GM12878 (cell line): ENCODE results near the gene NDUFA9. TPM values are rescaled to one million over a fixed set of nuclear protein-coding genes. Genes with fewer than 3 reads are reported as not detected.

Experiments
- ATAC-seq: fragments of 200-7000 bp; cut with Tn5 transposase; 3 replicates; pipeline ENCODE4 v1.9.1; 2020; ENCODE audit warnings: mild to moderate bottlenecking, moderate library complexity
- BruUV-seq: library from RNA; stranded (reverse); fragments of 400-500 nt; replicated peaks from 2 replicates; lab custom pipeline; 2021; lab: Mats Ljungman, UMichigan
- CTCF ChIA-PET: fragments of 300-600 bp; sonication (Branson Sonifier 250); formaldehyde crosslinking; extraction: SDS; loops from one replicate; lab custom pipeline; 2021; ENCODE audit warnings: inconsistent platforms; lab: Yijun Ruan, JAX
- POLR2A ChIA-PET: fragments of 350-600 bp; formaldehyde crosslinking; extraction: SDS; loops from one replicate; lab custom pipeline; 2021; ENCODE audit warnings: inconsistent platforms; lab: Charles Lee
- RAD21 ChIA-PET: fragments of 300-600 bp; sonication (Branson Sonifier 250); formaldehyde crosslinking; loops from one replicate; lab custom pipeline; 2023; ENCODE audit warnings: antibody characterized with exemption; ENCODE audit not compliant: unreplicated experiment; lab: Charles Lee
- SMC1A ChIA-PET: fragments of 300-600 bp; sonication (Branson Sonifier 250); formaldehyde crosslinking; loops from one replicate; lab custom pipeline; 2023; ENCODE audit not compliant: unreplicated experiment, uncharacterized antibody; lab: Charles Lee
- DNase-seq: peaks from one replicate; pipeline ENCODE4 v3.0.0-alpha.2; 2011; ENCODE audit warnings: low read depth, low spot score
- FAIRE-seq: peaks from 3 replicates; lab custom pipeline; 2011; peaks lifted over from hg19 to GRCh38; lab: Jason Lieb, UNC
- H2AFZ ChIP-seq: 2 replicates; pipeline ENCODE4 v1.6.0; 2011; ENCODE audit warnings: low read depth, low read length, control low read depth; ENCODE audit not compliant: control insufficient read depth
- H3K27ac ChIP-seq: 2 replicates; pipeline ENCODE4 v1.5.1; 2011; ENCODE audit warnings: control low read depth; ENCODE audit not compliant: control insufficient read depth, insufficient read depth
- H3K27me3 ChIP-seq, 2 experiments: replicated peaks in 1 of 2; 2 replicates each; pipeline versions ENCODE4 v1.6.0 to v1.6.1; 2011; ENCODE audit warnings: low read length in 1 of 2; ENCODE audit not compliant: control insufficient read depth in 2 of 2, insufficient read depth in 2 of 2
- H3K36me3 ChIP-seq, 2 experiments: 2 replicates each; pipeline ENCODE4 v1.5.1; 2011; ENCODE audit warnings: low read length in 1 of 2; ENCODE audit not compliant: control insufficient read depth in 2 of 2, insufficient read depth in 2 of 2
- H3K4me1 ChIP-seq: 2 replicates; pipeline ENCODE4 v1.6.1; 2011; ENCODE audit warnings: mild to moderate bottlenecking, low read length, moderate library complexity, mixed read lengths; ENCODE audit not compliant: control insufficient read depth, insufficient read depth
- H3K4me2 ChIP-seq: 2 replicates; pipeline ENCODE4 v1.6.0; 2011; ENCODE audit warnings: control low read depth; ENCODE audit not compliant: control insufficient read depth, insufficient read depth
- H3K4me3 ChIP-seq: fragments of 200-600 bp; sonication (generic); 2 replicates; pipeline ENCODE4 v1.5.1; 2016
- H3K79me2 ChIP-seq: 2 replicates; pipeline ENCODE4 v1.6.0; 2011; ENCODE audit warnings: low read length; ENCODE audit not compliant: control insufficient read depth, insufficient read depth
- H3K9ac ChIP-seq: 2 replicates; pipeline ENCODE4 v1.8.0; 2011; ENCODE audit warnings: low read length, control low read depth, mixed read lengths; ENCODE audit not compliant: control insufficient read depth, insufficient read depth
- H3K9me3 ChIP-seq: replicated peaks from 3 replicates; pipeline ENCODE4 v1.5.1; 2011; ENCODE audit warnings: mild to moderate bottlenecking, low read length; ENCODE audit not compliant: control insufficient read depth, insufficient read depth
- H4K20me1 ChIP-seq: 2 replicates; pipeline ENCODE4 v1.6.0; 2011; ENCODE audit not compliant: control insufficient read depth, insufficient read depth
- ASH2L ChIP-seq: fragments of 300-600, 200-600 bp; sonication (generic); IDR thresholded peaks from 2 replicates; pipeline ENCODE4 v1.6.1; 2017; ENCODE audit warnings: low read depth, mild to moderate bottlenecking, borderline replicate concordance
- E2F8 ChIP-seq: fragments of 450-650 bp; IDR thresholded peaks from 2 replicates; pipeline ENCODE4 v1.6.1; 2018; ENCODE audit warnings: mild to moderate bottlenecking, low read depth, moderate library complexity; ENCODE audit not compliant: partially characterized antibody
- EP300 ChIP-seq, 2 experiments: fragments of 150-350 bp in 1 of 2; IDR thresholded peaks; 2 replicates each; pipeline ENCODE4 v1.6.1; 2011 to 2012; ENCODE audit warnings: low read depth in 2 of 2, low read length in 2 of 2, borderline replicate concordance in 1 of 2, improper control_type of control experiment in 1 of 2, inconsistent platforms in 1 of 2; ENCODE audit not compliant: control insufficient read depth in 1 of 2
- JUND ChIP-seq: IDR thresholded peaks from 2 replicates; pipeline ENCODE4 v1.6.1; 2012; ENCODE audit warnings: low read depth, mild to moderate bottlenecking, low read length, improper control_type of control experiment, moderate library complexity
- MAX ChIP-seq: IDR thresholded peaks from 2 replicates; pipeline ENCODE4 v1.6.1; 2012; ENCODE audit warnings: low read depth, low read length, improper control_type of control experiment
- NFXL1 ChIP-seq: fragments of 450-650 bp; IDR thresholded peaks from 2 replicates; pipeline ENCODE4 v1.6.1; 2017; ENCODE audit warnings: antibody characterized with exemption, mild to moderate bottlenecking, borderline replicate concordance
- NR2C2 ChIP-seq: IDR thresholded peaks from 2 replicates; pipeline ENCODE4 v1.6.1; 2011; ENCODE audit warnings: borderline replicate concordance, low read depth; ENCODE audit not compliant: control insufficient read depth, insufficient read length
- RAD21 ChIP-seq: IDR thresholded peaks from 2 replicates; pipeline ENCODE4 v1.6.1; 2011; ENCODE audit warnings: mild to moderate bottlenecking, low read depth, low read length, moderate library complexity; ENCODE audit not compliant: insufficient read depth
- RB1 ChIP-seq: fragments of 450-650 bp; formaldehyde crosslinking; IDR thresholded peaks from 2 replicates; pipeline ENCODE4 v1.6.1; 2017; ENCODE audit warnings: mild to moderate bottlenecking, borderline replicate concordance
- SMAD5 ChIP-seq: IDR thresholded peaks from 2 replicates; pipeline ENCODE4 v1.6.1; 2016; ENCODE audit warnings: antibody characterized with exemption, low read depth
- SMARCA5 ChIP-seq: fragments of 450-650 bp; IDR thresholded peaks from 2 replicates; pipeline ENCODE4 v1.6.1; 2017; ENCODE audit warnings: mild to moderate bottlenecking
- USF1 ChIP-seq: IDR thresholded peaks from 2 replicates; pipeline ENCODE4 v1.6.1; 2011; ENCODE audit warnings: borderline replicate concordance, low read depth, mild to moderate bottlenecking, moderate library complexity, mixed read lengths, low read length; ENCODE audit not compliant: insufficient read depth; ENCODE audit errors: extremely low read length
- ZBTB11 ChIP-seq: fragments of 450-650 bp; formaldehyde crosslinking; IDR thresholded peaks from 2 replicates; pipeline ENCODE4 v1.5.0; 2022; ENCODE audit warnings: mild to moderate bottlenecking, missing genetic modification characterization
- WGBS: methylation state at CpG from one replicate; pipeline ENCODE4 v1.1.6; 2016; ENCODE audit warnings: low lambda C conversion rate; ENCODE audit not compliant: insufficient replicate concordance, insufficient coverage; ENCODE audit errors: missing lambda C conversion rate; 5-methylcytosine and 5-hydroxymethylcytosine counted together
- in situ Hi-C: fragments of 300-500 bp; cut with MboI; formaldehyde crosslinking; loops from 9 replicates; pipeline ENCODE4 v1.14.3; 2018; ENCODE audit warnings: mixed read lengths
- intact Hi-C: fragments of 100-400 bp; cut with micrococcal nuclease; formaldehyde crosslinking; loops from one replicate; pipeline ENCODE4 v1.14.2; 2022; ENCODE audit not compliant: unreplicated experiment
- polyA plus RNA-seq, 11 experiments: library from polyadenylated mRNA; depleted of rRNA in 4 of 11; unstranded in 6 of 11; stranded (reverse) in 5 of 11; fragments of >200 nt; fragmentation: Nextera tagmentation in 4 of 11; fragmentation: Illumina TruSeq in 1 of 11; extraction: Ambion mirVana in 4 of 11; extraction: Trizol in 1 of 11; gene quantifications; 1 replicate in 1 of 11; 2 replicates in 10 of 11; pipeline versions ENCODE4 v1.2.1 to v1.2.3, GENCODE V29; 2011 to 2016; ENCODE audit warnings: inconsistent platforms in 2 of 11, missing spikeins in 2 of 11, low read depth in 1 of 11
- total RNA-seq, 4 experiments: library from RNA; depleted of rRNA in 3 of 4; stranded (reverse); fragments of >200 nt in 3 of 4; fragmentation: Illumina TruSeq in 1 of 4; extraction: Trizol in 1 of 4; gene quantifications; 2 replicates each; pipeline versions ENCODE4 v1.2.1 to v1.2.3, GENCODE V29; 2013 to 2021
- TF ChIP-seq, protein P1 (sequence below): IDR thresholded peaks from 2 replicates; pipeline ENCODE4 v1.6.1; 2011; ENCODE audit warnings: mild to moderate bottlenecking, low read depth, low read length, moderate library complexity; ENCODE audit not compliant: insufficient replicate concordance

The NDUFA9 gene
- total and polyA plus RNA-seq, 10 of the 15 experiments (the other 5 are each of a cell fraction or from before 2014, with no cell fraction given): 95.2 to 472 (median 151) TPM

DNA sequence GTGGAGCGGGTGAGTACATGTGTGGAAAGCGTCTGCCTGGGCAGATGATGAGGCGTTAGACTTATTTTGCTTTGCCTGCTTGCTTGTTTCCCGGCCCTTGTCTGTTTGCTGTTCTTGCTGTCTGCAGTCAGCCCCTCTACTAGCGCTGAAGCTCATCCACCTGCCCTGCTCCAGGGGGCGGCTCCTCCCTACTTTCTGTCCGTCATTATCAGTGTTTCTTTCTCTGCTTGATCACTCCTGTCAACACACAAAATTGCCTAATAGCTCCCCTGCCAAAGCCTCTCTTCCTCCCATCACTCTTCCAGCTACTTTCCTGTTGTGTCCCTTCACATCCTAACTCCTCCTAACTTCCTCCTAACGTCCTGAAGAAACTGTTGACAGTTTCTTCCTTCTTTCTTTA, 36.4 kb downstream of the NDUFA9 start:
- H3K27me3 ChIP-seq: no peaks in the 10 kb centered on the region
- ChIA-PET CTCF (no interaction called here), RAD21 (no interaction called here), SMC1A (no interaction called here), POLR2A (no interaction called here)
- H3K4me1 ChIP-seq: no peaks in the 10 kb centered on the region
- BruUV-seq: no TSS peak
- no peaks in the 10 kb centered on the region for H3K9me3 ChIP-seq
- intact Hi-C loops (no loop called here), in situ Hi-C loops (no loop called here)
- FAIRE-seq: no peak
- H3K4me3 ChIP-seq: no peak overlapping the region
- 93% methylated on average over 8 of the region's 8 CpGs for WGBS
- TF ChIP-seq, protein P1, sequence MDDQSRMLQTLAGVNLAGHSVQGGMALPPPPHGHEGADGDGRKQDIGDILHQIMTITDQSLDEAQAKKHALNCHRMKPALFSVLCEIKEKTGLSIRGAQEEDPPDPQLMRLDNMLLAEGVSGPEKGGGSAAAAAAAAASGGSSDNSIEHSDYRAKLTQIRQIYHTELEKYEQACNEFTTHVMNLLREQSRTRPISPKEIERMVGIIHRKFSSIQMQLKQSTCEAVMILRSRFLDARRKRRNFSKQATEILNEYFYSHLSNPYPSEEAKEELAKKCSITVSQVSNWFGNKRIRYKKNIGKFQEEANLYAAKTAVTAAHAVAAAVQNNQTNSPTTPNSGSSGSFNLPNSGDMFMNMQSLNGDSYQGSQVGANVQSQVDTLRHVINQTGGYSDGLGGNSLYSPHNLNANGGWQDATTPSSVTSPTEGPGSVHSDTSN: no peak
- TF ChIP-seq SMAD5 (no peak), RAD21 (no peak), NFXL1 (no peak), E2F8 (no peak), EP300 (IDR thresholded peaks at IDR 0.05; ENCODE audit: borderline replicate concordance in 1 of 2, control insufficient read depth in 1 of 2, low read depth in 2 of 2, low read length in 2 of 2) (no peak), USF1 (no peak), ASH2L (no peak), JUND (no peak), SMARCA5 (no peak), ZBTB11 (CRISPR knock-in tag) (no peak), RB1 (no peak), MAX (no peak), NR2C2 (no peak)
- H3K36me3 ChIP-seq: peaks cover 9 to 35% of the 10 kb centered on the region in 2 experiments
- no peak overlapping the region for H3K4me2 ChIP-seq
- H3K27ac ChIP-seq: no peak overlapping the region
- no peak overlapping the region for H3K9ac ChIP-seq
- no peak overlapping the region for H2AFZ ChIP-seq
- no peak for ATAC-seq
- H4K20me1 ChIP-seq: no peaks in the 10 kb centered on the region
- no peaks in the 10 kb centered on the region for H3K79me2 ChIP-seq
- no peak for DNase-seq
